ENCODE results near the gene COIL. TPM values are rescaled to one million over a fixed set of nuclear protein-coding genes. Genes with fewer than 3 reads are reported as not detected.

The COIL gene
- total and polyA plus RNA-seq, 2 donors (not counting 1 experiment from before 2014, with no cell fraction given) = 3.7 to 19.8 TPM

DNA sequence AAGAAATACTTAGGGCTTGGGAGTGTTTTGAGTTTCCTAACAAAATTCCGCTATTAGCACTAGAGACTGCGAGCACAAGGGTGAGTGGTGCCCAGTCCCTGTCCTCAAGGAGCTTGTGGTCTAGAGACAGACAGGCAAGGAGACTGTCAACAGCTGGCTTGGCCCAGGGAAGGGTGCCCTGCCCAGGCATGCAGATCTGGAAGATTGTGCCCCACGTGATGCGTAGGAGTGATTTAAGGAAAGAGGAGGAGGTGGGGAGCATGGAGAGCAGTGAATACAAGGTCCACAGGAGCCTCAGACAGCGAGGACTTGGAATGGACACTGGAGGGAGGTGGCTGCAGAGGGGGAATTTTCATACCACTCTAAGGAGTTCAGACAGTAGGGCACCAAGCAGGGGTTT is 42.1 kb upstream of the COIL start:
- CTCF ChIA-PET = interaction anchor here (0.8 to 2.1 kb wide), 2 partner anchors 17 to 25 kb away, joined by 3 to 14 read pairs; partner anchors contain the start of gene SCPEP1
- Histone ChIP-seq H3K4me1 (ENCODE audit: control insufficient read depth in 2 of 2, insufficient read depth in 2 of 2, low read length in 2 of 2) (peaks cover 37 to 46% of the 10 kb centered on the region in 2 donors), H3K79me2 (ENCODE audit: control insufficient read depth, insufficient read depth, low read length) (no peaks in the 10 kb centered on the region), H4K20me1 (ENCODE audit: control insufficient read depth, insufficient read depth, low read length, poor library complexity, severe bottlenecking) (no peaks in the 10 kb centered on the region), H3K4me2 (replicated peaks; ENCODE audit: low read depth, low read length, poor library complexity, severe bottlenecking) (peak overlapping the region; percentile 61), H3K27ac (ENCODE audit: low read length in 2 of 2) (peak overlapping the region; percentile 62 to 88), H3K9me3 (ENCODE audit: control extremely low read depth in 1 of 3, control insufficient read depth in 2 of 3, insufficient read depth in 1 of 3, low read length in 2 of 3) (peaks cover 0 to 3% (median 0%) of the 10 kb centered on the region in 3 donors), H2AFZ (ENCODE audit: insufficient read depth, low read depth, low read length, poor library complexity, severe bottlenecking) (no peak overlapping the region), H3K36me3 (replicated peaks in 1 of 2; ENCODE audit: control extremely low read depth in 1 of 2, control insufficient read depth in 1 of 2, extremely low read depth in 1 of 2, insufficient read depth in 2 of 2, low read length in 1 of 2) (peaks cover 5 to 36% of the 10 kb centered on the region in 2 experiments), H3K27me3 (replicated peaks in 1 of 4; ENCODE audit: control extremely low read depth in 1 of 4, control insufficient read depth in 3 of 4, insufficient read depth in 4 of 4, low read length in 3 of 4) (no peaks in the 10 kb centered on the region), H3K4me3 (ENCODE audit: control extremely low read depth in 1 of 5, extremely low read depth in 1 of 5, insufficient read depth in 1 of 5, low read depth in 2 of 5, low read length in 4 of 5) (no peak overlapping the region), H3K9ac (ENCODE audit: low read length) (peak overlapping the region; percentile 25)
- TF ChIP-seq EZH2 (IDR thresholded peaks at IDR 0.05; ENCODE audit: borderline replicate concordance, insufficient read depth, low read depth, low read length, poor library complexity, severe bottlenecking) (no peak), CTCF (IDR thresholded peaks at IDR 0.05) (no peak)
- ATAC-seq (ENCODE audit: low read depth) (no peak), DNase-seq (no peak)
- Mint-ChIP-seq H3K4me1 (peaks cover 38% of the 10 kb centered on the region), H3K27ac (peak overlapping the region; percentile 93), H3K27me3 (no peaks in the 10 kb centered on the region), H3K9me3 (ENCODE audit: insufficient read depth) (no peaks in the 10 kb centered on the region), H3K4me3 (peak overlapping the region; percentile 77)
- intact Hi-C loops (cut with micrococcal nuclease) = loop anchor here (10.0 kb wide), 1 partner anchor 252 kb away; the partner anchor contains the start of gene MSI2
- 100% methylated on average over 4 of the region's 5 CpGs for WGBS (ENCODE audit: insufficient coverage)
- POLR2A ChIA-PET = interaction anchor here (0.6 kb wide), 2 partner anchors 437 to 1395 kb away, joined by 3 to 5 read pairs; no protein-coding TSS in a partner anchor

GRCh38 chr17:57001541-57001940 is 40.7 kb upstream of the COIL start:
- POLR2A ChIA-PET = no interaction called here
- intact Hi-C loops (cut with micrococcal nuclease) = loop anchor here (10.0 kb wide), 1 partner anchor 253 kb away; the partner anchor contains the start of gene MSI2
- H4K20me1 ChIP-seq (ENCODE audit: control insufficient read depth, insufficient read depth, low read length, poor library complexity, severe bottlenecking) = no peaks in the 10 kb centered on the region
- H2AFZ ChIP-seq (ENCODE audit: insufficient read depth, low read depth, low read length, poor library complexity, severe bottlenecking) = no peak overlapping the region
- Mint-ChIP-seq H3K4me3 (no peak overlapping the region), H3K27me3 (no peaks in the 10 kb centered on the region), H3K27ac (peak overlapping the region; percentile 59), H3K9me3 (ENCODE audit: insufficient read depth) (no peaks in the 10 kb centered on the region), H3K4me1 (peaks cover 37% of the 10 kb centered on the region)
- no peak overlapping the region for H3K9ac ChIP-seq (ENCODE audit: low read length)
- H3K27me3 ChIP-seq (replicated peaks in 1 of 4; ENCODE audit: control extremely low read depth in 1 of 4, control insufficient read depth in 3 of 4, insufficient read depth in 4 of 4, low read length in 3 of 4) = no peaks in the 10 kb centered on the region
- CTCF ChIA-PET = interaction anchor here (0.9 to 1.0 kb wide), 2 partner anchors 10 to 182 kb away, joined by 4 read pairs; no protein-coding TSS in a partner anchor
- H3K9me3 ChIP-seq (ENCODE audit: control extremely low read depth in 1 of 3, control insufficient read depth in 2 of 3, insufficient read depth in 1 of 3, low read length in 2 of 3) = peaks cover 0 to 3% (median 0%) of the 10 kb centered on the region in 3 donors
- TF ChIP-seq CTCF (IDR thresholded peaks at IDR 0.05) (no peak), EZH2 (IDR thresholded peaks at IDR 0.05; ENCODE audit: borderline replicate concordance, insufficient read depth, low read depth, low read length, poor library complexity, severe bottlenecking) (no peak)
- ATAC-seq (ENCODE audit: low read depth) = no peak
- H3K4me2 ChIP-seq (replicated peaks; ENCODE audit: low read depth, low read length, poor library complexity, severe bottlenecking) = no peak overlapping the region
- no peak overlapping the region for H3K4me3 ChIP-seq (ENCODE audit: control extremely low read depth in 1 of 5, extremely low read depth in 1 of 5, insufficient read depth in 1 of 5, low read depth in 2 of 5, low read length in 4 of 5)
- H3K27ac ChIP-seq (ENCODE audit: low read length in 2 of 2) = no peak overlapping the region
- peaks cover 9 to 50% of the 10 kb centered on the region in 2 experiments for H3K36me3 ChIP-seq (replicated peaks in 1 of 2; ENCODE audit: control extremely low read depth in 1 of 2, control insufficient read depth in 1 of 2, extremely low read depth in 1 of 2, insufficient read depth in 2 of 2, low read length in 1 of 2)
- peaks cover 37 to 46% of the 10 kb centered on the region in 2 donors for H3K4me1 ChIP-seq (ENCODE audit: control insufficient read depth in 2 of 2, insufficient read depth in 2 of 2, low read length in 2 of 2)
- DNase-seq = no peak
- 93% methylated on average over 7 of the region's 7 CpGs for WGBS (ENCODE audit: insufficient coverage)
- no peaks in the 10 kb centered on the region for H3K79me2 ChIP-seq (ENCODE audit: control insufficient read depth, insufficient read depth, low read length)

Measured in B cell (primary cell).